GM21360 (cell line): ENCODE results near the gene RAPSN.

Experiments
- ATAC-seq: cut with Tn5 transposase; IDR thresholded peaks from one replicate; pipeline ENCODE4 v1.9.1; 2021; ENCODE audit warnings: mild to moderate bottlenecking, moderate library complexity; ENCODE audit not compliant: unreplicated experiment

Gene RAPSN

DNA sequence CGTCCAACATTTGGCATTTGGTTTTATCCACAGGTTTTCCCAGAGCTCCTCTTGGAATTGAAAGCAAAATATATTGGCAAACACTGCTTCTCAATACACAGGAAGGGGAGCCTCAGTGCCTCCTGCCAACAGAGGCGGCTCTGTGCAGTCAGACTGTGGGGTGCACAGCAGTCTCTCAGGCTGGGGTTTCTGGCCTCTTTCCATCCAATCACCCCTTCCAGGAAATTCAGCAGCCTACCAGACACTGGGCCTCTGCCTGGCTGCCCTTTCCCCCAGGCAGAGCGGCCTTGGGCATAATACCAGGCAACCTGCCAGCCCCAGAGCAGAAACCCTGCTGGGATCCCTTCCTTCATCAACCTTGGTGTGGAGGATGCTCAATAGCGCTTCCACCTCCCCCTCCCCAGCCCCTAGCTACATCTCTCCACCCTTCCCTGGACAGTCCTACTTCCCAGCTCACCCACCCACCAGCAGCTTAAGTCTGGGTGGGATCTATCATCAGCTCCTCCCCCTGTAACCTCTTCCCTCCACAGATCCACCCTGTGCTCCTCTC, 17.8 kb upstream of the RAPSN start:
- ATAC-seq, result no peak

DNA sequence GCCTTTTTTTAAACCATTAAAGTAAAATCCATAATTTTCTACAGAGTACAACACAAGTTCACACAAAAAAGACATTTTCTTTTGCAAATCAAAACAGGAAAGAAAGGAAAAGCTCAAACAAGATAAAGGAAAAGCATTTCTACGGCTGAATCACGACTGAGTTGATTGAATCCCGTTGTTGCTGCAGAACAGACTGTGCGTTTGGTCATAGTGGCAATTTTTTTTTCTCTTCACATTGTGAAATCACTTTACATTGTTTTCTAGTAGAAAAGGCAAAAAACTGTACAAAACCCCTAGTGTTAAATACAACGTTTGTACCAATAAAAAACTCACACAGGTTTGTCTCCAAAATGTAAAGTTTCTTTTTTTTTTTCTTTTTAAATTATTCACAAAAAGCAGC, 17.3 kb upstream of the RAPSN start:
- ATAC-seq, result no peak

DNA sequence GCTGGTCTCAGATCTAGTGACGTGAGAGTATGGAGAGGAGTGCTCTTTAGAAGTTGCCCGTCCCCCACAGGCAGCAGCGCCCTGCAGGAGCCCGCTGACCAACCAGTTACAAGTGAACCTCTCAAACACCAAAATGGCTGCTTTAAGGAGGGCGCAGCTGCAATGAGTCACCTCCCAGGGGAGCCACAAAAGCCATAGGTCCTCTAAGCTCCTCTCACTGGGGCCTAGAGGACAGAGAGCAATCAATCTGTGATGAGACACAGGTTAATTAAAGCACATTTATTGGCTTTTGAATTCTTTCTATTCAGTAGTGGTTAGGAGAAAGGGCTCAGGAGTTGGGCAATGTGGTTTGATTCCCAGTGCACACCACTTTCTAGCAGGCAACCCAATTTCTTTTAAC, 15.5 kb upstream of the RAPSN start:
- ATAC-seq, result no peak

DNA sequence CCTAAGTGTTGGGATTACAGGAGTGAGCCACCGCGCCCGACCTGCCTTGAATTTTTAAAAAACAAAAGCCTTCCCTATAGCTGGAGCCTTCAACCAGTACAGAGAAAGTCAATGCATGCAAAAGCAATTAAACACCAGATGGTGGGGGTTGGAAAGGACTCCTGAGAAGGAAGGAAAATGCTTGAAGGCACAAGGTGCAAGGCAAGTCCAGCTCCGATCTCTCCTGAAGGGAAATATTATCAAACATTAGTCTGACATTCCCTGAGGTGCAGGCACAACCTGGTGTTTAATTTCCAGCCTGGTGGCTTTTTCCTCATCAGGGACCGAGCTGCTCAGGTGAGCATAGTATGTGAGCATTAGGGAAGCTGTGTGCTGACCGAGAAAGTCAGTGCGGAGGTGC, 12.9 kb upstream of the RAPSN start:
- no peak for ATAC-seq

DNA sequence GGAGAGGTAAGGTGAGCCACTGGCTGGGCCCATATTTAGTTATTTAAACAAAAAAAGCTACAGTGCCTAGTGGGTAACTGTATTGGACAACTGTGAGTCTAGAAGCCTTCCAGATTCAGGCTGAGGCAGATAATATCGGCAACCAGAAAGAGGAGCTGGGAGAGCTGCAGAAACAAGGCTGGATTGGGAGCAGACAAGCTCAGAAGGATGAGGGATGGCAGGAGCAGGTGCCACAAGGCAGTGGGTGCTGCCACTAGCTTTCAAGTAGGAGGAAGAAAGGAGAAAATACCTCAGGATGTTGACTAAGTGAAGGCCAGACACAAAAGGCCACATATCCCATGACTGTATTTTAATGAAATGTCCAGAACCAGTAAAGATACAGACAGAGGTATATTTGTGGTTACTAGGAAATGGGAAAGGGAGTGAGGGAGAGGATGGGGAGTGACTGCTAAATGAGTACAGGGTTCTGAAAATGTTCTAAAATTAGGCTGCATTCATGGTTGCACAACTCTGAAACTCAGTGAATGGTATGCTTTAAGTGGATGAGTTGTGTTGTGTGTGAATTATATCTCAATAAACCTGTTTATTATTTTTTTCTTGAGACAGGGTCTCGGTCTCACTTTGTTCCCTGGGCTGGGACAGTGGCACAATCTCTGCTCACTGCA, 11.8 kb upstream of the RAPSN start:
- no peak for ATAC-seq

DNA sequence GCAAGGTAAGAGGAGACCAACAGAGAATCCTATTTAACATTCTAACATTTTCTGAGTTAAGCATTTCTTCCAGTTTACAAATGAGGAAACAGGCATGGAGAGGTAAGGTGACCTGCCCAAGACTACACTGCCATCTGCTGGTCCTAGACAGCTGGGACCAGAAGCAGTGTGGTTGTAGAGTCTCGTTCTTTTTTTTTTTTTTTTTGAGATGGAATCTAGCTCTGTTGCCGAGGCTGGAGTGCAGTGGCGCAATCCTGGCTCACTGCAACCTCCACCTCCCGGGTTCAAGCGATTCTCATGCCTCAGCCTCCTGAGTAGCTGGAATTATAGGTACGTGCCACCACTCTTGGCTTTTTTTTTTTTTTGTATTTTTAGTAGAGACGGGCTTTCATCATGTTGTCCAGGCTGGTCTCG, 5.3 kb upstream of the RAPSN start:
- ATAC-seq, result peak; percentile 68

DNA sequence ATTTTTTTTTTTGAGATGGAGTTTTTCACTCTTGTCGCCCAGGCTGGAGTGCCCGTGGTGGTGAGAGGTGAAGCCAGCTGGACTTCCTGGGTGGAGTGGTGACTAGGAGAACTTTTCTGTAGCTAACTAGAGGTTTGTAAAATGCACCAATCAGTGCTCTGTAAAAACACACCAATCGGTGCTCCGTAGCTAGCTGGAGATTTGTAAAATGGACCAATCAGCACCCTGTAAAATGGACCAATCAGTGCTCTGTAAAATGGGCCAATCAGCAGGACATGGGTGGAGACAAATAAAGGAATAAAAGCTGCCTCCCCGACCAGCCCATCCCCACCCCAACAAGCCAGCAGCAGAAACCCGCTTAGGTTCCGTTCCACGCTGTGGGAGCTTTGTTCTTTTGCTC, 4.4 kb upstream of the RAPSN start:
- no peak for ATAC-seq

DNA sequence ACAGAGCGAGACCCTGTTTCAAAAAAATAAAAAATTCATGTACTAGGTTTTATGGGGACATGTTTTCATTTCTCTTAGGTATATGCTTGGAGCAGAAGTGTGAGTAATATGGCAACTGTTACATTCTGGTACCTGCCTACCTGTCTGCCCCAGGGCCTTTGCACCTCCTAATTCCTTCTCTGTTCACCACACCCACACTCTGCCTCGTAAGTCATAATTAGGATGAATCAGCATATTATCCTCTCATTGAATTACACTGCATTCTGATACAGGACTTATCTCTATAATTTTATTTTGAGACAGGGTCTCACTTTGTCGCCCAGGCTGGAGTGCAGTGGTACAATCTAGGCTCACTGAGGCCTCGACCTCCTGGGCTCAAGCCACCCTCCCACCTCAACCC, 3.1 kb upstream of the RAPSN start:
- ATAC-seq, result no peak

DNA sequence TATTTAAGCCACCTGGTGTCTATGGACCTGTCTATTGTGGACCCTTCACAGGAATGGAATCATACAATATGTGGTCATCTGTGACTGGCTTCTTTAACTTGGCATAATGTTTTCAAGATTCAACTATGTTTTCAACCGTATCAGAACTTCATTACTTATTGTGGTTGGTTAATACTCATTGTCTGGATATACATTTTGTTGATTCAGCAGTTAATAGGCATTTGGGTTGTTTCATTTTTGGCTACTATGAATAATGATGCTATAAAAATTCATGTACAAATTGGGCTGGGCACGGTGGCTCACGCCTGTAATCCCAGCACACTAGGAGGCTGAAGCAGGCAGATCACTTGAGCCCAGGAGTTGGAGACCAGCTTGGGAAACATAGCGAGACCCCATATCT, 2.5 kb upstream of the RAPSN start:
- no peak for ATAC-seq

DNA sequence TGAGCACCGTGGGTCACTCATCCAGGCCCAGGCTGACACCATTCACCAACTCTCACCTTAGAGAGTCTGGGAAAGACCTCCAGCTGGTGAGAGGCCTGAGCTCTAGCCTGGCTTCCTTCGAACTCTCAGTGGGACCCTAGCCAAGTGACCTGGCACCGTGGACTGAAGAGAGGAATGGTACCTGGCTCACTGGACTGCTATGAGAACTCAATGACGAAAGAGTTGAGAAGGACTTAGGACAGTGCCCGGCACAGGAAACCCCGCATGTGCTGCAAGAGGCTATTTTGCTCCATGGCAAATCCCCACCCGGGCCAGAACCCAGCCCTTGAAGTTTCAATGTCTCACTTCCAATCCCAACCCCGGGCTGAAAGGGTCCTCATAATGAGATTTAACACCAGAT, 605 bp upstream of the RAPSN start:
- no peak for ATAC-seq

DNA sequence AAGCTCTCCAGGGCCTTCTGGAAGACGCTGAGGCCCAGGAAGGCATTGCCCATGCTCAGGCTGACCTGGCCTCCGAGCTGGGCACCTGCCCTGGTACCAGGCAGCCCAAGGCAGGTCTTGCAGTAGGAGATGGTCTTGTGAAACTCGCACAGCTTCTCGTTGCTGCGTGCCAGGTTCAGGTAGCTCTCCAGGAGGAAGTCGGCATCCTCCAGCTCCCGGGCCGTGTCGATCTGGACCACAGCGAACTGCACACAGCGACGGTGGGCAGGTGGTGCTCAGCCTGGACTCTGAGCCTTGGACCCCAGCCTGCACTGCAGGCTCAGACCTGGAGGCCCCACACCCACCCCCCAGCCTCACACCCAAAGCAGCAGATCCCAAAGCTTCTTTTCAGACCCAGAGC, 1.0 kb downstream of the RAPSN start:
- no peak for ATAC-seq

DNA sequence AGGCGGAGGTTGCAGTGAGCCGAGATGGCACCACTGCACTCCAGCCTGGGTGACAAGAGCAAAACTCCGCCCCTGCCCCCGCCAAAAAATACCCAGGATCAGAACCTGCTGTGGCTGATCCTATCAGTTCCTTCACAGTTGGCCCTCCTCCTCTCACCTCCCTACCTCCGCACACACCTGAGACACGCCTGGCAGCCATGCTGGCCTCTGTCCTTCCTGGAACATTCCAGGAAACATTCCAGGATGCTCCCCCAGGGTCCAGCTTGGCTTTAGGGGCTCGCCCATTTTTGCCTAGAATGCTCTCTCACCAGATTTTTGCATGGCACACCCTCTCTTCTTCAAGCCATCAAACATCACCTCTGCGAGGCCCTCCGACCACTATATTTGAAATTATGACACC, 2.1 kb downstream of the RAPSN start:
- ATAC-seq, result no peak

DNA sequence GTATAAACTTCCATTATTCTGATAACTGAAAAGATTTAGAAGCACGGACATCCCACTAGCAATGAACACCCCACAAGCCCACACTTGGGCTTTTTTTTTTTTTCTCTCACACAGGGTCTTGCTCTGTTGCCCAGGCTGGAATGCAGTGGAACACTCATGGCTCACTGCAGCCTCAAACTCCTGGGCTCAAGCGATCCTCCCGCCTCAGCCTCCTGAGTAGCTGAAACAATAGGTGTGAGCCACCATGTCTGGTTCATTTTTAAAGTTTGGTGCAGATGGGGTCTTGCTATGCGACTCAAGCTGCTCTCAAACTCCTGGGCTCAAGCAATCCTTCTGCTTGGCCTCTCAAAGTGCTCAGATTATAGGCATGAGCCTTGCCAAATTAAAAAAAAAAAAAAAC, 3.1 kb downstream of the RAPSN start:
- ATAC-seq, result no peak

DNA sequence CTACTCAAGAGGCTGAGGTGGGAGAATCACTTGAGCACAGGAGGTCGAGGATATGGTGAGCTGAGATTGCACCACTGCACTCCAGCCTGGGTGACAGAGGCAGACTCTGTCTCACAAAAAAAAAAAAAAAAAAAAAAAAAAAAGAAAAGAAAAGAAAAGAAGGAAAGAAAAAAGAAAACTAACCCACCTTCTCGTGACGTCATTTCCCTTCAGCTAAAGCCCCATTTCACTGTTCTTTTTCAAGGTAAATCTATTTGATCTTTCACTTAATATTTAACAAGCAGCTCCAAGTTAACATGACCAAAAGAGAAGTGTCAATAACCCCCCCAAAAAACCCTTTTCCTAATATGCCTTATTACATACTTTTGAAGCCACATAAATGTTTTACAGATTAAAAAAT, 5.1 kb downstream of the RAPSN start:
- ATAC-seq, result no peak

DNA sequence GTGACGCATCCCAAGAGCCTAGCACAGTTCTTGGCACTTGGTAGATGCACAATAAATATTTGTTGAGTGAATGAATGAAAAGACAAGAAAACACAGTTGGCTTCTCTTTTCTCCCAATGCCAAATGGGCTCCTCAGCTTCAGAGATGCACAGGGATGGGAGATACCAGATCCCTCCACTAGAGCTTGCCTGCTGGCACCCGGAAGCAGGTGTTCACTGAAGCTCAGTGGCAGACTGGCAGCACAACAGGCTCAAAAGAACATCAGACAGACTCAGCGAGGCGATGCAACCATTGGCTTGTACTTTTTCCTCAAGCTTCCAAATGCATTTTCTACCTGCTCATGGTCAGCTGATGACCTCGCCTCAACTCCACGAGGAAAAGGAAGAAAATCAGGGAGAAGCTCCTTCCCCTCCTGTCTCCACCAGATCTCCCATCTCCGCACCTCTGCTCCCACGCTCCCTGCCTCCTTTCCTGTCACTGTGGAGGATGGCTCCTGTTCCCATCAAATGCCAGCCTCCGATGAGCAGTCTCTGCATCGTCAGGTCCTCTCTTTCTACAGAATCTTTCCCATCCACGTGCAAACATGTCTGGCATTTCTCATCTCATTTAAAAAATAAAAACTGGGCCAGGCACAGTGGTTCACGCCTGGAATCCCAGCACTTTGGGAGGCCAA, 5.8 kb downstream of the RAPSN start:
- ATAC-seq, result no peak

DNA sequence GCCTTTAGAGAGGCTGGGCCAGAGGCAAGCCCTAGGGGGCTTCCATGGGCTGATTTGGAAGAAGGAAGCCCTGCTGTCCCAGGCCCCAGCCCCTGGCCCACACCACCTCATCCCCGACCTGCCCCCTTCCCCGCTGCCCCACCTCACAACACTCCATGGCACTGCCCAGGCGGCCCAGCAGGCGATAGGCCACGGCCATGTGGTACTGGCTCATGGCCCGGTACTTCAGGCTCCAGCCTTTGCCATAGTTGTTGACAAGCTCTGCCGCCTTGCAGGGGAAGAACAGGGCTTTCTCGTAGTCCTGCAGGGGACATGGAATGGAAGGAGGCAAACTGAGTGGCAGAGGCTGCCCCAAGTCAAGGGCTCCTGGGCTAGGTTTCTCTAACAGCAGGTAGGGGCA, 6.4 kb downstream of the RAPSN start:
- no peak for ATAC-seq

DNA sequence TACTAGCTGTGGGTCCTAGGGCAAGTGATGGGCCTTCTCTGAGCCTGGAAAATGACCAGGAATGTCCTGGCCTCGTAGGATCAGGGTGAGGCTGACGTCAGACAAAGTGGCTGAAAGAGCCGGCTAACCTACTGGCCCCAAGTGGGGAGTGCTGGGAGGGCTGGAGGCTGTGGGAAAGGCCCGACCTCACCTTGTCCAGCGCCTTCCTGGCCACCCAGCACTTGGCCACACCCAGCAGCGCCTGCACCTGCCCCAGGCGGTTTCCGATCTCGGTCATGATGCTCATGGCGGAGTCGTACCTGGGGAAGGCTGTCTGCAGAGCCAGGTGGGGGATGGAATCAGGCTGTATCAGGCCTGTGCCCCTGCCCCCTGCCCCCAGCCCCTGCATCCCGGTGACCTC, 7.5 kb downstream of the RAPSN start:
- ATAC-seq, result no peak

DNA sequence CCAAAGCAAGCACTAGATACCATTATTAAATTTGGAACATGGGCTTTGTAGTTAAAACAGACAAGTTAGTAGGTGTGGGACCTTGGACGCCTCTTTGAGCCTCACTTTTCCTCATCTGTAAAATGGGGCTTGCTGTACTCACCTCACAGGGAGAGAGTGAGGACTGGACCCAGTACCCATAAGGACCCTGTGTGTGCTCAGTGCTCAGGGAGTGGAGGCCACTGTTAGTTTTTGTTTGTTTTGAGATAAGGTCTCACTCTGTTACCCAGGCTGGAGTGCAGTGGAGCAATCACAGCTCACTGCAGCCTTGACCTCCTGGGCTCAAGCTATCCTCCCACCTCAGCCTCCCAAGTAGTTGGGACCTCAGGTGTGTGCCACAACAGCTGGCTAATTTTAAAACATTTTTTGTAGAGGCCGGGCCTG, 8.9 kb downstream of the RAPSN start:
- no peak for ATAC-seq

DNA sequence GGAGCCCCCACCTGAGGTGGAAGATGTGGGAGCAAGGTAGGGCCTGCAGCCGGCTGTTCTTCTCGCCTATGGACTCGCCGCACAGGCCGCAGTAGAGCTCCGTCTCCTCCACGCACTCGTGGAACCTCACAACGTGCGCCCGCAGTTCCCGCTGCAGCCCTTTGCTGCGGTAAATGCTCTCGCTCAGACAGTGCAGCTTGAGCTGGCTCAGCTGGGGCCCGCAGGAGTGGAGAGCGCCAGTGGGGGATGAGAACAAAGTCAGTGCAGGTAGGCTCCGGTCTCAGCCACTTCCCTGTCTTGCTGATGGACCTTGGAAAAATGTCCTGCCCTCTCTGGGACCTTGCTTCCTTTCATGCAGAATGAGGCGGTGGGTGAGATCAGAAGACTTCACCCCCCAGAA, 10.2 kb downstream of the RAPSN start:
- no peak for ATAC-seq

DNA sequence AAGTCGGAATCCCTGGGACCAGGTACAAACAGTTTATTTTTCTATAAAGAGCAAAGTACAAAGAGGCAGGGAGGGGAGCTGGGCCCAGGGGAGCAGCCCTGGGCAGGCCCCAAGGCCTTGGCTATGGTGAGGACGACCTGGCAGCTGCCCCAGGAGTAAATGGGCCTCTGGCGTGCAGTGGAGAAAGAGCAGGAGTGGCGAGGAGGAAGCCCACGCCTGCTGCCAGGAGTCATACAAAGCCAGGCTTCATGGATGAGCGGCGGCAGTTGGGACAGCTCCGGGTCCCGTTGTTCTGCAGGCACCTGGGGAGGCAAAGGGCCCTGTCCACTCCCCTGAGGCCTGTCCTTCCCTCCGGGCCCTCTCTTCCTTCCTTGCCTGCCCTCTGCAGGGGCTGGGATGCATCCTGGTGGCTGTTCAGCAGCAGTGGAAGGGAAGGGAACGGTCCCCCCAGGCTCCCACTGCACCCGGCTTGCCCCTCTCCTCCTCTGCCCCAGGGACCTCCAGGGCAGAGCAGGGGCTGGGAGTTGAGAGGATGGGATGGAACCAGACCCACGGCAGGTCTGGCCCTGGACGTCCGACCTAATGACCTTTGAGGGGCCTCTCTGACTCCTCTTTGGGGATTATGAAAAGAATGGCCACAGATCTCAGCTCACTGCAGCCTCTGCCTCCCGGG, 11.1 kb downstream of the RAPSN start:
- ATAC-seq, result no peak

DNA sequence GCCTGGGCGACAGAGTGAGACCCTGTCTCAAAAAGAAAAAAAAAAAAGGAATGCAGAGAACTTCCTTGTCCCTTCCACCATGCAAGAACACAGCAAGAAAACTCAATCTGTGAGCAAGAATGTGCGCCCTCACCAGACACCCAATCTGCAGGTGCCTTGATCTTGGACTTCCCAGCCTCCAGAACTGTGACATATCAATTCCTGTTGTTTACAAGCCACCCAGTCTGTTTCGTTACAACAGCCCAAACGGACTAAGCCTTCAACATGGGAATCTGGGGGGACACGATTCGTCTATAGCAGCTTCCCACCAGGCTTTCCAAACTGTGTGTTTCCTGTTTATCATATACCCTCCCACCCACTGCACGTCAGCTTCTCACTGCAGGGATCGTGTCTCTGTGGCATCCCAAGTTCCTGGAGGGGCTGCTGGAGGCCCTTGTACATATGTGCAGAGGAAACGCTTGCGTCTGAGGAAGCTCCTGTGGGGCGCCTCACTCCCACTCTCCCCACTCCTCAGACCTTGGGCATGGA, 11.7 kb downstream of the RAPSN start:
- ATAC-seq, result no peak

DNA sequence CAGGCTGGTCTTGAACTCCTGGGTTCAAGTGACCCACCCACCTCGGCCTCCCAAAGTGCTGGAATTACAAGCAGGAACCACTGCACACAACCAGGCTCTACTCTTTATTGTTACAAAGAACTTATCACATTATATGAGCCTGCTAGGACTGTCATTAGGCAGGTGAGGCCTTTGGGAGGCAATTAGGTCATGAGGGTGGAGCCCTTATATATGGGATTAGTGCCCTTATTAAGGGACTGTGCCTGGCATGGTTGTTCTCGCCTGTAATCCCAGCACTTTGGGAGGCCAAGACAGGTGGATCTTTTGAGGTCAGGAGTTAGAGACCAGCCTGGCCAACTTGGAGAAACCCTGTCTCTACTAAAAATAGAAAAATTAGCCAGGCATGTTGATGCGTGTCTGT, 12.2 kb downstream of the RAPSN start:
- no peak for ATAC-seq
